Stimulated activated CD8-positive, alpha-beta memory T cell treated with anti-CD3 and anti-CD28 coated beads, Interleukin-12 subunit alpha, Interleukin-12 subunit beta, amount 100 ng/mL, for 4 hours (primary cell): ENCODE data around the gene MAVS.
"Not testable (repeated sequence)": the region's sequence is repeated elsewhere in the genome, so short reads cannot be mapped to it uniquely, and the experiment has no call there.

Experiments
- DNase-seq: peaks from one replicate; pipeline ENCODE4 v3.0.0-alpha.2; 2020; ENCODE audit warnings: low read depth

The MAVS gene

GRCh38 chr20:3854462-3854871 is 7.8 kb downstream of the MAVS start:
- no peak for DNase-seq

- DNase-seq = no peak
These were observed 10.8 kb downstream of the MAVS start for GRCh38 chr20:3857405-3857804.

GRCh38 chr20:3858689-3859088 is 12.1 kb downstream of the MAVS start:
- DNase-seq = no peak

- DNase-seq = no peak
These were observed 14.6 kb downstream of the MAVS start for GRCh38 chr20:3861191-3861590.

- no peak for DNase-seq
These were observed 15.7 kb downstream of the MAVS start for GRCh38 chr20:3862333-3862732.

GRCh38 chr20:3863317-3863716 is 16.7 kb downstream of the MAVS start:
- DNase-seq = no peak

- DNase-seq = no peak
These were observed 17.9 kb downstream of the MAVS start for GRCh38 chr20:3864518-3864917.

GRCh38 chr20:3865152-3865886 is 18.7 kb downstream of the MAVS start:
- no peak for DNase-seq

- no peak for DNase-seq
These were observed 19.3 kb downstream of the MAVS start for GRCh38 chr20:3865887-3866407.

- DNase-seq = no peak
These were observed 19.8 kb downstream of the MAVS start for GRCh38 chr20:3866464-3866863.

GRCh38 chr20:3867802-3868201 is 21.2 kb downstream of the MAVS start:
- DNase-seq = no peak

GRCh38 chr20:3869839-3870634 is 23.4 kb downstream of the MAVS start:
- DNase-seq = no peak

- DNase-seq = no peak
These were observed 25.1 kb downstream of the MAVS start for GRCh38 chr20:3871550-3872265.

- DNase-seq = no peak
These were observed 26.9 kb downstream of the MAVS start for GRCh38 chr20:3873507-3873906.

GRCh38 chr20:3874194-3874844 is 27.7 kb downstream of the MAVS start:
- DNase-seq = no peak

- no peak for DNase-seq
These were observed 28.8 kb downstream of the MAVS start for GRCh38 chr20:3875378-3875974.

- no peak for DNase-seq
These were observed 29.4 kb downstream of the MAVS start for GRCh38 chr20:3876000-3876399.

GRCh38 chr20:3876676-3877075 is 30.0 kb downstream of the MAVS start:
- no peak for DNase-seq

- DNase-seq = not testable (repeated sequence)
These were observed 32.3 kb downstream of the MAVS start for GRCh38 chr20:3878921-3879274.

- no peak for DNase-seq
These were observed 39.1 kb downstream of the MAVS start for GRCh38 chr20:3885715-3886114.

- DNase-seq = no peak
These were observed 41.4 kb downstream of the MAVS start for GRCh38 chr20:3887876-3888620.
